ENCODE measurements around the gene RBM28. TPM values are rescaled to one million over a fixed set of nuclear protein-coding genes. Genes with fewer than 3 reads are reported as not detected.

Gene RBM28
- polyA plus RNA-seq, 2 of the 4 experiments (the other 2 are of a cell fraction) = 77.3 to 79.5 TPM

DNA sequence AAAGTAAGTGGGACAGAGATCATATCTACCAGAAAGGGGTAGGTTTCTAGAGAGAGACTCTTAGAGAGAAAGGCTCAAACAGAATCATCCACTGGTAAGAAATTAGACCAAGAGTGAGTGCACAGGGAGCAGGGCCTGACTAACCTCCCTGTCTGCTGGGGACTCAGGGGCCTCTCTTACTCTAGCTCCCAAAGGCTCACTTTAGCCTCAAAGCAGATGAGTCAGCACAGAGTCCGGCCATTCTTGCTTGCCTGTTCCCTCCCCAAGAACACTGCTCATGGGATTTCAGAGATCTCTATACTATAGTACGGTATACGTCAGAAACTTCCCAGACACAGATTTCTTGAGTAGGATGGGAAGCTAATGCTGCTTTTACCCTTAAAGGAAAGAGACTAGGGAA lies 32.7 kb downstream of the RBM28 start:
- TF ChIP-seq EHF (CRISPR knock-in tag; IDR thresholded peaks at IDR 0.05) (no peak), EP300 (IDR thresholded peaks at IDR 0.05) (no peak), NPAS2 (CRISPR knock-in tag; IDR thresholded peaks at IDR 0.05; ENCODE audit: borderline replicate concordance) (no peak), CHD2 (IDR thresholded peaks at IDR 0.05; ENCODE audit: low read length, partially characterized antibody) (no peak)
- TF ChIP-seq, protein P1, sequence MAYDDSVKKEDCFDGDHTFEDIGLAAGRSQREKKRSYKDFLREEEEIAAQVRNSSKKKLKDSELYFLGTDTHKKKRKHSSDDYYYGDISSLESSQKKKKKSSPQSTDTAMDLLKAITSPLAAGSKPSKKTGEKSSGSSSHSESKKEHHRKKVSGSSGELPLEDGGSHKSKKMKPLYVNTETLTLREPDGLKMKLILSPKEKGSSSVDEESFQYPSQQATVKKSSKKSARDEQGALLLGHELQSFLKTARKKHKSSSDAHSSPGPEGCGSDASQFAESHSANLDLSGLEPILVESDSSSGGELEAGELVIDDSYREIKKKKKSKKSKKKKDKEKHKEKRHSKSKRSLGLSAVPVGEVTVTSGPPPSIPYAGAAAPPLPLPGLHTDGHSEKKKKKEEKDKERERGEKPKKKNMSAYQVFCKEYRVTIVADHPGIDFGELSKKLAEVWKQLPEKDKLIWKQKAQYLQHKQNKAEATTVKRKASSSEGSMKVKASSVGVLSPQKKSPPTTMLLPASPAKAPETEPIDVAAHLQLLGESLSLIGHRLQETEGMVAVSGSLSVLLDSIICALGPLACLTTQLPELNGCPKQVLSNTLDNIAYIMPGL (CRISPR knock-in tag; IDR thresholded peaks at IDR 0.05; ENCODE audit: borderline replicate concordance) = no peak
- Histone ChIP-seq H3K4me3 (no peak overlapping the region), H3K4me1 (no peaks in the 10 kb centered on the region), H3K9me3 (no peaks in the 10 kb centered on the region), H3K4me2 (no peak overlapping the region), H3K27ac (no peak overlapping the region)
- ATAC-seq (no peak), FAIRE-seq (no peak), DNase-seq (ENCODE audit: low read depth in 1 of 2, low spot score in 1 of 2) (no peak)
- CTCF ChIA-PET = interaction anchor here (2.9 kb wide), 1 partner anchor 11 kb away, joined by 9 read pairs; no protein-coding TSS in a partner anchor
- 97% methylated on average over 3 of the region's 3 CpGs for WGBS (ENCODE audit: missing lambda C conversion rate)
- POLR2A ChIA-PET = no interaction called here

DNA sequence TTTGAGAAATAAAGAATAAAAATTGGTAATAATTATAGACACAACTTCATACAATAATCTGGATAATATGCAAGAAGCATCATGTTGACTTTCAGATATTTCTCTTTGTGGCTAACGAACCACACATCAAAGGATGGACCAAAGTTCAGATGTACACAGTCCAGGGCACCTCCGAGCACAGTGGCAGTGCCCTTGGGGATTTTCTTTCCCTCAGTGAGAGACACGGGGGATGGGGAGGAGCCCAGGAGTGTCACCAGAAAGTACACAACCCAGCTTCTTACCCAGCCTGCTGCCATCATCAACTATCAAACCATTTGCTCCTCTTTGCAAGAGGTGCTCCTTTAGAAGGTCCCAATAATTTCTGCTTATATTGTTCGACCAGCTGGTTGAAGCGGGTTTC lies 33.2 kb downstream of the RBM28 start:
- H3K4me2 ChIP-seq = no peak overlapping the region
- TF ChIP-seq TP53 (CRISPR knock-in tag; IDR thresholded peaks at IDR 0.05) (no peak), JUN (IDR thresholded peaks at IDR 0.05) (no peak), MAZ (IDR thresholded peaks at IDR 0.05; ENCODE audit: borderline replicate concordance, low read depth, low read length) (no peak), ZFP36 (IDR thresholded peaks at IDR 0.05; ENCODE audit: borderline replicate concordance, partially characterized antibody) (no peak), ZC3H11A (IDR thresholded peaks at IDR 0.05) (no peak), NFE2L2 (conservative IDR thresholded peaks at IDR 0.05; ENCODE audit: low read length) (no peak), SMC3 (IDR thresholded peaks at IDR 0.05) (no peak), MAFK (IDR thresholded peaks at IDR 0.05; ENCODE audit: partially characterized antibody) (no peak), TFCP2L1 (CRISPR knock-in tag; IDR thresholded peaks at IDR 0.05) (no peak), CEBPB (IDR thresholded peaks at IDR 0.05) (no peak), NPAS2 (CRISPR knock-in tag; IDR thresholded peaks at IDR 0.05; ENCODE audit: borderline replicate concordance) (no peak)
- TF ChIP-seq, protein P1 (CRISPR knock-in tag; IDR thresholded peaks at IDR 0.05; ENCODE audit: borderline replicate concordance) = no peak
- TF ChIP-seq, protein P2, sequence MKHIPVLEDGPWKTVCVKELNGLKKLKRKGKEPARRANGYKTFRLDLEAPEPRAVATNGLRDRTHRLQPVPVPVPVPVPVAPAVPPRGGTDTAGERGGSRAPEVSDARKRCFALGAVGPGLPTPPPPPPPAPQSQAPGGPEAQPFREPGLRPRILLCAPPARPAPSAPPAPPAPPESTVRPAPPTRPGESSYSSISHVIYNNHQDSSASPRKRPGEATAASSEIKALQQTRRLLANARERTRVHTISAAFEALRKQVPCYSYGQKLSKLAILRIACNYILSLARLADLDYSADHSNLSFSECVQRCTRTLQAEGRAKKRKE (CRISPR knock-in tag; IDR thresholded peaks at IDR 0.05; ENCODE audit: low read depth) = no peak
- no peaks in the 10 kb centered on the region for H3K9me3 ChIP-seq
- DNase-seq (ENCODE audit: low read depth in 1 of 2, low spot score in 1 of 2) (no peak), ATAC-seq (no peak), FAIRE-seq (no peak)
- POLR2A ChIA-PET = no interaction called here
- H3K27ac ChIP-seq = no peak overlapping the region
- CTCF ChIA-PET = interaction anchor here (1.3 to 2.9 kb wide), 2 partner anchors 11 to 37 kb away, joined by 4 to 9 read pairs; no protein-coding TSS in a partner anchor
- WGBS (ENCODE audit: missing lambda C conversion rate) = 80% methylated on average over 5 of the region's 5 CpGs
- no peaks in the 10 kb centered on the region for H3K4me1 ChIP-seq
- H3K4me3 ChIP-seq = no peak overlapping the region

DNA sequence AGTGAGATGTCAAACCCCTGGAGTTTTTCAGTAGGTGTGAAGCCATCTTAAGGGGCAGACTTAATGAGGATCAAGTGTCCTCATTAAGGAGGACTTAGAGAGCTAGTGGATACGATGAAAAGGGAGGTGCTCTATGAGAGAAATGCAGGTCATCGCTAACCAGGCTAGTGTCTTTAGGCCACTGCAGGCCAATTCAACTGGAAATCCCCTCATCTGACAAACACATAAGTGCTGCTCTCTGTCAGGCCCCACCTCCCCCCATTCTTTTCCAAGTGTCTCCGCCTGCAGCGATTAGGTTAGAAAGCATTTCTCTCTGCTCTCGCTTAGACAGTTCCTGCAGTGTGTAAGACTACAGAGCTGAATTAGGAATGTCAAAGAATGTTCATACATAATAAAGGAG lies 33.7 kb downstream of the RBM28 start:
- 94% methylated on average over 5 of the region's 5 CpGs for WGBS (ENCODE audit: missing lambda C conversion rate)
- Histone ChIP-seq H3K9me3 (no peaks in the 10 kb centered on the region), H3K4me2 (no peak overlapping the region), H3K4me3 (no peak overlapping the region), H3K27ac (no peak overlapping the region), H3K4me1 (no peaks in the 10 kb centered on the region)
- DNase-seq (ENCODE audit: low read depth in 1 of 2, low spot score in 1 of 2) (no peak), FAIRE-seq (no peak), ATAC-seq (no peak)
- POLR2A ChIA-PET = no interaction called here
- CTCF ChIA-PET = interaction anchor here (0.6 to 1.3 kb wide), 2 partner anchors 13 to 38 kb away, joined by 3 to 4 read pairs; no protein-coding TSS in a partner anchor
- TF ChIP-seq, protein P3, sequence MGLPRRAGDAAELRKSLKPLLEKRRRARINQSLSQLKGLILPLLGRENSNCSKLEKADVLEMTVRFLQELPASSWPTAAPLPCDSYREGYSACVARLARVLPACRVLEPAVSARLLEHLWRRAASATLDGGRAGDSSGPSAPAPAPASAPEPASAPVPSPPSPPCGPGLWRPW (IDR thresholded peaks at IDR 0.05) = no peak
- no peak for TF ChIP-seq KDM5A (IDR thresholded peaks at IDR 0.05)
- no peak for TF ChIP-seq HOXB5 (CRISPR knock-in tag; IDR thresholded peaks at IDR 0.05)
- TF ChIP-seq, protein P4, sequence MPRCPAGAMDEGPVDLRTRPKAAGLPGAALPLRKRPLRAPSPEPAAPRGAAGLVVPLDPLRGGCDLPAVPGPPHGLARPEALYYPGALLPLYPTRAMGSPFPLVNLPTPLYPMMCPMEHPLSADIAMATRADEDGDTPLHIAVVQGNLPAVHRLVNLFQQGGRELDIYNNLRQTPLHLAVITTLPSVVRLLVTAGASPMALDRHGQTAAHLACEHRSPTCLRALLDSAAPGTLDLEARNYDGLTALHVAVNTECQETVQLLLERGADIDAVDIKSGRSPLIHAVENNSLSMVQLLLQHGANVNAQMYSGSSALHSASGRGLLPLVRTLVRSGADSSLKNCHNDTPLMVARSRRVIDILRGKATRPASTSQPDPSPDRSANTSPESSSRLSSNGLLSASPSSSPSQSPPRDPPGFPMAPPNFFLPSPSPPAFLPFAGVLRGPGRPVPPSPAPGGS (IDR thresholded peaks at IDR 0.05) = no peak
- TF ChIP-seq, protein P5, sequence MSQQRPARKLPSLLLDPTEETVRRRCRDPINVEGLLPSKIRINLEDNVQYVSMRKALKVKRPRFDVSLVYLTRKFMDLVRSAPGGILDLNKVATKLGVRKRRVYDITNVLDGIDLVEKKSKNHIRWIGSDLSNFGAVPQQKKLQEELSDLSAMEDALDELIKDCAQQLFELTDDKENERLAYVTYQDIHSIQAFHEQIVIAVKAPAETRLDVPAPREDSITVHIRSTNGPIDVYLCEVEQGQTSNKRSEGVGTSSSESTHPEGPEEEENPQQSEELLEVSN (IDR thresholded peaks at IDR 0.05; ENCODE audit: borderline replicate concordance, low read depth) = no peak
- no peak for TF ChIP-seq NR3C1 (IDR thresholded peaks at IDR 0.05)
- TF ChIP-seq, protein P6, sequence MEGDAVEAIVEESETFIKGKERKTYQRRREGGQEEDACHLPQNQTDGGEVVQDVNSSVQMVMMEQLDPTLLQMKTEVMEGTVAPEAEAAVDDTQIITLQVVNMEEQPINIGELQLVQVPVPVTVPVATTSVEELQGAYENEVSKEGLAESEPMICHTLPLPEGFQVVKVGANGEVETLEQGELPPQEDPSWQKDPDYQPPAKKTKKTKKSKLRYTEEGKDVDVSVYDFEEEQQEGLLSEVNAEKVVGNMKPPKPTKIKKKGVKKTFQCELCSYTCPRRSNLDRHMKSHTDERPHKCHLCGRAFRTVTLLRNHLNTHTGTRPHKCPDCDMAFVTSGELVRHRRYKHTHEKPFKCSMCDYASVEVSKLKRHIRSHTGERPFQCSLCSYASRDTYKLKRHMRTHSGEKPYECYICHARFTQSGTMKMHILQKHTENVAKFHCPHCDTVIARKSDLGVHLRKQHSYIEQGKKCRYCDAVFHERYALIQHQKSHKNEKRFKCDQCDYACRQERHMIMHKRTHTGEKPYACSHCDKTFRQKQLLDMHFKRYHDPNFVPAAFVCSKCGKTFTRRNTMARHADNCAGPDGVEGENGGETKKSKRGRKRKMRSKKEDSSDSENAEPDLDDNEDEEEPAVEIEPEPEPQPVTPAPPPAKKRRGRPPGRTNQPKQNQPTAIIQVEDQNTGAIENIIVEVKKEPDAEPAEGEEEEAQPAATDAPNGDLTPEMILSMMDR (IDR thresholded peaks at IDR 0.05) = no peak
- TF ChIP-seq FOSB (CRISPR knock-in tag; IDR thresholded peaks at IDR 0.05) = no peak
- TF ChIP-seq ZC3H11A (IDR thresholded peaks at IDR 0.05) = no peak

Data from A549 (cell line).